Stimulated activated CD8-positive, alpha-beta memory T cell treated with anti-CD3 and anti-CD28 coated beads, Interleukin-2, amount 100 ng/mL, for 48 hours (primary cell): ENCODE measurements around the gene AP2S1.
"Not testable (repeated sequence)": the region's sequence is repeated elsewhere in the genome, so short reads cannot be mapped to it uniquely, and the experiment has no call there.

Source experiments
- DNase-seq, 2 donors: peaks; one replicate each; pipeline ENCODE4 v3.0.0-alpha.2; 2020; ENCODE audit warnings: low read depth in 2 of 2

AP2S1 gene

GRCh38 chr19:46850228-46851203 is at the start of gene AP2S1:
AP2S1 (minus strand) TSS chr19:46850846; CDS start chr19:46850766, 80 bp downstream.
- DNase-seq = peak; percentile 78 to 85

DNA sequence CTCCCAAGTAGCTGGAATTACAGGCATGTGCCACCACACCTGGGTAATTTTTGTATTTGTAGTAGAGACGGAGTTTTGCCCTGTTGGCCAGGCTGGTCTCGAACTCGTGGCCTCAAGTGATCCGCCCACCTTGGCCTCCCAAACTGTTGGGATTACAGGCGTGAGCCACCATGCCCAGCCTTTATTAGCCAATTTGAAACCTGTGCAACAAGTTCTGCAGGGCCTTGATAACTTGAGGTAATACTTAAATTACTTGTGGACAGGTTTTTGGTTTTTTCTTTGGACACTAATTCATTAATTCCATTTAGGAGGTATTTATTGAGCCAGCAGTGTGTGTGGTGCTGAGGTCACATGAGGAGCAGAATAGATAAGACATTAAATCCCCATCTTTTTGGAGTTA is 49.7 kb upstream of the AP2S1 start:
- DNase-seq = no peak

DNA sequence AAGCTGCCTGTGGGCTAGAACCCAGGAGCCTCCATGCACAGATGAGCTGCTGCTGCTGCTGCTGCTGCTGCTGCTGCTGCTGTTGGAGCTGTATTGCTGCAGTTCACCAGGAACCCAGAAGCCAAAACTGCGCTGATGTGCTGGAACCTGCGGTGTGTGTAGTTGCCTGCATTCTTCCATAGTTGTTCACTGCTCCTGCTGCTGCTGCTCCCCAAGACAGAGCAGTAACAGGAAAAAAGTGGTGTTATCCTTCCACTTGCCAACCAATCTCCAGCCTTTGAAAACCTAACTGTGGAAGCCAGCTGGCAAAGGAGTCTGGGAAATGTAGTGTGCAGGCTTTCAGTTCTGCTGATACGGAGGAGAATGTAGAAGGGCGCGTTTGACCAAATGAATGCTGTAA is 48.1 kb upstream of the AP2S1 start:
- no peak for DNase-seq

GRCh38 chr19:46896076-46896794 is 45.6 kb upstream of the AP2S1 start:
- DNase-seq = no peak

GRCh38 chr19:46892252-46893179 is 41.9 kb upstream of the AP2S1 start:
- no peak for DNase-seq

- DNase-seq = no peak
Measured at GRCh38 chr19:46890423-46891170, 40.0 kb upstream of the AP2S1 start.

GRCh38 chr19:46887240-46887782 is 36.7 kb upstream of the AP2S1 start:
- DNase-seq = no peak

DNA sequence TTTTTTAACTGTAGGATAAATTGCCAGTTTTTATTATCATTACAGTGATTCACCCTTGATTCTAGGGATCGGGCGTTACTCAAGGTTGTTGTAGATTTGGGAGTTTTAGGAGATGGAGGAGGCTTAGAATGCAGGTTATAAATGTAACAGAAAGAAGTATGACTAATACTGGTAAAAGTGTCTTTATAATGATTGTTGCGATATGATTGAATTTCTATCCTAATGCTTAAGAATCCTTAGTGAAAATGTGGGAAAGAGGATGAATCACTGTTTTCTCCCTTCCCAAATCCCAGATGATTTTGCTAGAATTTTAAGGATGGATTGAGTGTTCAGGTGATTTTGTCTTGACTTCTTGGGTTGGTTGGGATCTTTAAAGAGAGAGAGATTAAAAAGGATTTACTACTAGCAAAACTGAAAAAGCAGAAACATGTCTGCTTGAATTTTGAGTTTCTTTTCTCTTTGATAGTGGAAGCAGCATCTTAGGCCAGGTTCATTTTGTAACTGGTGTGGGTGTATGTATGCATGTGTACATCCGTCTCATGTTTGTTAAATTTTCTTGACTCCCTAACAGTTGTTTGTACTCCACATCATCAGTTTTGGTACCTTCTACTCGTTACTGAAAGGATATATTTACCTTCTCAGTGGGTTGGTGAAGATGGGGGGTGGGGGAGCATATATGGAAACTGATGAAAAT is 36.0 kb upstream of the AP2S1 start:
- DNase-seq = no peak

GRCh38 chr19:46885411-46885810 is 34.8 kb upstream of the AP2S1 start:
- no peak for DNase-seq

- not testable (repeated sequence) for DNase-seq
Measured at GRCh38 chr19:46882751-46883150, 32.1 kb upstream of the AP2S1 start.

GRCh38 chr19:46882034-46882433 is 31.4 kb upstream of the AP2S1 start:
- DNase-seq = no peak

- DNase-seq = no peak
Measured at GRCh38 chr19:46881092-46881491, 30.4 kb upstream of the AP2S1 start.

DNA sequence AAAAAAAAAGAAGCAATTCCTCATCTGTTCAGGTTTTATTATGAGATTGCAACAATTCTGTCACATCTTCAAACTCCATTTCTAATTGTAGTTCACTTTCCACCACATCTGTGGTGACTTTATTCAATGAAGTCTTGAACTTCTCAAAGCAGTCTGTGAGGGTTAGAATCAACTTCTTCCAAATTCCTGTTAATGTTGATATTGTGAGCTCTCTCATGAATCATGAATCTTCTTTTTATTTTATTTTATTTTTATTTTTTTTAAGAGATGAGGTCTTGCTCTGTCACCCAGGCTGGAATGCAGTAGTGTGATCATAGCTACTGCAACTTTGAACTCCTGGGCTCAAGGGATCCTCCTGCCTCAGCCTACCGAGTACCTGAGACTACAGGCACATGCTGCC is 29.8 kb upstream of the AP2S1 start:
- no peak for DNase-seq

DNA sequence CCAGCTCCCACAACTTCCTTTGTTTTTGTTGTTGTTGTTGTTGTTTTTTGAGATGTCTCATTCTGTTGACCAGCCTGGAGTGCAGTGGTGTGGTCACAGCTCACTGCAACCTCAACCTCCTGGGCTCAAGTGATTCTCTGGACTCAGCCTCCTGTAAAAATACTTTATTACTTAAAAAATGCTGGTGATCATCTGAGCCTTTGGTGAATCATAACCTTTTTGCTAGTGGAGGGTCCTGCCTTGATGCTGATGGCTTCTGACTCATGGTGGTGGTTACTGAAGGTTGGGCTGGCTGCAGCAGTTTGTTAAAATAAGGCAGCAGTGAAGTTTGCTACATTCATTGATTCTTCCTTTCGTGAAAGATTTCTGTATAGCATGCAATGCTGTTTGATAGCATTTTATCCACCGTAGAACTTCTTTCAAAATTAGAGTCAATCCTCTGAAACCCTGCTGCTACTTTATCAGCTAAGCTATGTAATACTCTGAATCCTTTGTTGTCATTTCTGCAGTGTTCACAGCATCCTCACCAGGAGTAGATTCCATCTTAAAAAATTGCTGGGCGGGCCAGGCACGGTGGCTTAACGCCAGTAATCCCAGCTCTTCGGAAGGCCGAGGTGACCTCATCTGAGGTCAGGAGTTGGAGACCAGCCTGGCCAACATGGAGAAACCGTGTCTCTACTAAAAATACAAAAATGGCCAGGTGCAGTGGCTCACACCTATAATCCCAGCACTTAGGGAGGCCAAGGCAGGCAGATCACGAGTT is 28.1 kb upstream of the AP2S1 start:
- DNase-seq = no peak

DNA sequence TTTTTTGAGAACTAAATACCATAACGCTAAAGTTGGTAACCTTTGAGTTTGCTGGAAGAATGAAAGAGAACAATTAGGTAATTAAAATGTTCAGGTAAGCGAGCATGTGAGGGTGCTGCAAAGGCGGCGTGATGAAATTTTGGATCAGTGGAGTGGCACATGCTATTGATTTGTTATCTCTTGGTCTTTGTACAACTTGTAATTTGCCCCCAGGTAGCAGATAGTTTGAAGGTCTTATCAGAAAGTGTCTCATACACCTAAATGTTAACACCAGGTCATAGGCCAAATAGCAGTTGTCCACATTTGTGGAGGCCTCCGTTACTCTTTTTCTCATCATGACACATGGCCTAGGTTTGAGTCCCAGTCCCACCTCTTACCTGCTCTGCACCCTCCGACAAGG is 25.0 kb upstream of the AP2S1 start:
- no peak for DNase-seq

- DNase-seq = no peak
Measured at GRCh38 chr19:46875234-46875633, 24.6 kb upstream of the AP2S1 start.

DNA sequence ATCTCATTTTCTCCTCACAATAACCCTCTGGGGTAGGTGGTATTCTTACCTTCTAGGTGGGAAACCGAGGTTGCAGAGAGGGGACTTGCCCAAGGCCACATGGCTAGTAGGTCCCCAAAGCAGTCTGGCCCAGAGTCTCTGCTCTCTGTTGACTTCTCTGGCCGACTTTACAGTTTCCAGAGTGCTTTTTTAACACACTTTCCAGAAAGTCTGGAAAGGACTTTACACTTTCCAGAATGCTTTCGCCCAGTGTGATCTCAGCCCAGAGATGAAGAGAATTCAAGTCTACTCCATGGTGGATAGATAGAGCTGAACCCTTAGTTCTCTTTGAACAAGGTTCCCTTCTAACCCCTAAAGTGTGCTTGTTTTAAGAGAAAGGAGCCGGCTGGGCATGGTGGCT is 22.3 kb upstream of the AP2S1 start:
- DNase-seq = no peak

DNA sequence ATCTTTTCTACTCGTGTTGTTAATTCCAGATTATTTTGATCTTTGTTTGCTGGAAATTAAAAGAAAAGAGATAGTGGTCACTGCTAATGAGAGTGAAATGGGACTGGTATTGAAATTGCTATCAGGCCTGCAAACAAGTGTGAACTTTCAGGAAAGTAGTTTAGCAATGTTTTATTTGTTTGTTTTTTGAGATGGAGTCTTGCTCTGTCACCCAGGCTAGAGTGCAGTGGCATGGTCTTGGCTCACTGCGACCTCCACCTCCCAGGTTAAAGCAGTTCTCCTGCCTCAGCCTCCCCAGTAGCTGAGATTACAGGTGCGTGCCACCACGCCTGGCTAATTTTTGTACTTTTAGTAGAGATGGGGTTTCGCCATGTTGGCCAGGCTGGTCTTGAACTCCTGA is 20.5 kb upstream of the AP2S1 start:
- not testable (repeated sequence) for DNase-seq

- DNase-seq = no peak
Measured at GRCh38 chr19:46868025-46868802, 17.6 kb upstream of the AP2S1 start.
